DMS 273 (cell line): ENCODE data around the gene CSRP2.
A peak's percentile ranks its signal among the peaks of the same experiment; 100 is the strongest.

Experiments
- DNase-seq: peaks from one replicate; lab custom pipeline; 2025; ENCODE audit not compliant: unreplicated experiment; lab: John Stamatoyannopoulos, UW

Gene CSRP2

GRCh38 chr12:76864791-76865400 is 13.9 kb downstream of the CSRP2 start:
- DNase-seq, result no peak

GRCh38 chr12:76863837-76864236 is 15.0 kb downstream of the CSRP2 start:
- no peak for DNase-seq

- no peak for DNase-seq
Measured at GRCh38 chr12:76863005-76863670, 15.7 kb downstream of the CSRP2 start.

GRCh38 chr12:76860256-76860655 is 18.6 kb downstream of the CSRP2 start:
- DNase-seq, result no peak

GRCh38 chr12:76859611-76860010 is 19.2 kb downstream of the CSRP2 start:
- DNase-seq, result no peak

GRCh38 chr12:76856018-76856644 is 22.7 kb downstream of the CSRP2 start:
- DNase-seq, result no peak

GRCh38 chr12:76855271-76855670 is 23.5 kb downstream of the CSRP2 start:
- DNase-seq, result no peak

GRCh38 chr12:76852106-76852505 is 26.7 kb downstream of the CSRP2 start:
- DNase-seq, result no peak

GRCh38 chr12:76848132-76848531 is 30.7 kb downstream of the CSRP2 start:
- no peak for DNase-seq

GRCh38 chr12:76847260-76847659 is 31.6 kb downstream of the CSRP2 start:
- DNase-seq, result no peak

- no peak for DNase-seq
Measured at GRCh38 chr12:76836633-76837032, 42.2 kb downstream of the CSRP2 start.

- DNase-seq, result no peak
Measured at GRCh38 chr12:76830436-76830835, 48.4 kb downstream of the CSRP2 start.

- DNase-seq, result peak; percentile 51
Measured at GRCh38 chr12:76820888-76821482, 57.8 kb downstream of the CSRP2 start.

GRCh38 chr12:76813972-76814371 is 64.8 kb downstream of the CSRP2 start:
- no peak for DNase-seq

- DNase-seq, result no peak
Measured at GRCh38 chr12:76813265-76813664, 65.6 kb downstream of the CSRP2 start.

GRCh38 chr12:76811976-76812375 is 66.8 kb downstream of the CSRP2 start:
- no peak for DNase-seq

GRCh38 chr12:76810671-76811419 is 68.0 kb downstream of the CSRP2 start:
- no peak for DNase-seq
